BJ (cell line): ENCODE results near the gene PPP2R5D. TPM values are rescaled to one million over a fixed set of nuclear protein-coding genes. Genes with fewer than 3 reads are reported as not detected.

Source experiments
- CTCF ChIA-PET: fragments of 350-600 bp; formaldehyde crosslinking; extraction: SDS; loops from one replicate; lab custom pipeline; 2021; ENCODE audit warnings: antibody characterized with exemption, inconsistent platforms; lab: Yijun Ruan, JAX
- POLR2A ChIA-PET: fragments of 300-600 bp; sonication (Branson Sonifier 250); formaldehyde crosslinking; extraction: SDS; loops from one replicate; lab custom pipeline; 2021; ENCODE audit warnings: antibody characterized with exemption; lab: Charles Lee
- DNase-seq: peaks from one replicate; pipeline ENCODE4 v3.0.0-alpha.2; 2011; ENCODE audit warnings: low read depth
- H3K27me3 ChIP-seq: 2 replicates; pipeline ENCODE4 v1.6.0; 2011; ENCODE audit warnings: low read length; ENCODE audit not compliant: control insufficient read depth, insufficient read depth
- H3K36me3 ChIP-seq: 2 replicates; pipeline ENCODE4 v1.5.1; 2011; ENCODE audit warnings: low read length; ENCODE audit not compliant: control insufficient read depth, insufficient read depth
- H3K4me3 ChIP-seq: 2 replicates; pipeline ENCODE4 v1.5.1; 2011; ENCODE audit warnings: low read depth, mild to moderate bottlenecking, control low read depth, low read length
- polyA plus RNA-seq: library from polyadenylated mRNA; depleted of rRNA; stranded (reverse); fragments of >200 nt; gene quantifications from 2 replicates; pipeline ENCODE4 v1.2.3, GENCODE V29; 2011
- TF ChIP-seq, protein P1 (sequence below): IDR thresholded peaks from 2 replicates; pipeline ENCODE4 v1.5.1; 2011; ENCODE audit warnings: low read depth, mild to moderate bottlenecking, control low read depth, inconsistent platforms, low read length, moderate library complexity; ENCODE audit not compliant: insufficient read depth

PPP2R5D gene
- polyA plus RNA-seq, 1 experiment, result 61.8 TPM

DNA sequence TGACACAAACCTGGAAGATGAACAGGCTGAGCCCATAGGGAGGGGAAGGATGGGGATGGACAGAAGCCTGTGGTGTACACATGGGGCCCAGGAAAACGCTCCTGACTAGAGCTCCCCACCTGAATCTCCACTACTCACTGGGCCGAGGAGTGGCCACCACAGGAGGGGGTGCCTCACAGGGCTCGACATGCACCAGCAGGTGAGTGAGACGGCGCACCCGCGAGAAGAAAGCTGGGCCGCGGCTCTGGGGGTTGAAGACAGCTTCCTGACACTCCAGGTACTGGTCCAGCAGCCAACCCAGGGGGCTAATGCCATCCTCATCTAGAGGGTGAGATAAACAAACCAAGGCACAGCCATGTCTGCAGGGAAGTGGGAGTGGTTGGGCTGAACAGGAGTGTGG lies 58.9 kb downstream of the PPP2R5D start:
- H3K36me3 ChIP-seq, result peaks cover 50% of the 10 kb centered on the region
- POLR2A ChIA-PET, result no interaction called here
- H3K4me3 ChIP-seq, result no peak overlapping the region
- no peaks in the 10 kb centered on the region for H3K27me3 ChIP-seq
- TF ChIP-seq, protein P1, sequence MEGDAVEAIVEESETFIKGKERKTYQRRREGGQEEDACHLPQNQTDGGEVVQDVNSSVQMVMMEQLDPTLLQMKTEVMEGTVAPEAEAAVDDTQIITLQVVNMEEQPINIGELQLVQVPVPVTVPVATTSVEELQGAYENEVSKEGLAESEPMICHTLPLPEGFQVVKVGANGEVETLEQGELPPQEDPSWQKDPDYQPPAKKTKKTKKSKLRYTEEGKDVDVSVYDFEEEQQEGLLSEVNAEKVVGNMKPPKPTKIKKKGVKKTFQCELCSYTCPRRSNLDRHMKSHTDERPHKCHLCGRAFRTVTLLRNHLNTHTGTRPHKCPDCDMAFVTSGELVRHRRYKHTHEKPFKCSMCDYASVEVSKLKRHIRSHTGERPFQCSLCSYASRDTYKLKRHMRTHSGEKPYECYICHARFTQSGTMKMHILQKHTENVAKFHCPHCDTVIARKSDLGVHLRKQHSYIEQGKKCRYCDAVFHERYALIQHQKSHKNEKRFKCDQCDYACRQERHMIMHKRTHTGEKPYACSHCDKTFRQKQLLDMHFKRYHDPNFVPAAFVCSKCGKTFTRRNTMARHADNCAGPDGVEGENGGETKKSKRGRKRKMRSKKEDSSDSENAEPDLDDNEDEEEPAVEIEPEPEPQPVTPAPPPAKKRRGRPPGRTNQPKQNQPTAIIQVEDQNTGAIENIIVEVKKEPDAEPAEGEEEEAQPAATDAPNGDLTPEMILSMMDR, result no peak
- DNase-seq, result no peak
- CTCF ChIA-PET, result no interaction called here

- POLR2A ChIA-PET, result interaction anchor here (1.2 kb wide), 1 partner anchor 8 kb away, joined by 4 read pairs; the partner anchor contains the start of gene CUL7
- TF ChIP-seq, protein P1, result no peak
- Histone ChIP-seq H3K27me3 (no peaks in the 10 kb centered on the region), H3K36me3 (peaks cover 50% of the 10 kb centered on the region), H3K4me3 (no peak overlapping the region)
- CTCF ChIA-PET, result interaction anchor here (0.6 to 1.3 kb wide), 2 partner anchors 9 to 143 kb away, joined by 3 to 4 read pairs; no protein-coding TSS in a partner anchor
- DNase-seq, result no peak
Measured at GRCh38 chr6:43045371-43045930, 61.1 kb downstream of the PPP2R5D start.

DNA sequence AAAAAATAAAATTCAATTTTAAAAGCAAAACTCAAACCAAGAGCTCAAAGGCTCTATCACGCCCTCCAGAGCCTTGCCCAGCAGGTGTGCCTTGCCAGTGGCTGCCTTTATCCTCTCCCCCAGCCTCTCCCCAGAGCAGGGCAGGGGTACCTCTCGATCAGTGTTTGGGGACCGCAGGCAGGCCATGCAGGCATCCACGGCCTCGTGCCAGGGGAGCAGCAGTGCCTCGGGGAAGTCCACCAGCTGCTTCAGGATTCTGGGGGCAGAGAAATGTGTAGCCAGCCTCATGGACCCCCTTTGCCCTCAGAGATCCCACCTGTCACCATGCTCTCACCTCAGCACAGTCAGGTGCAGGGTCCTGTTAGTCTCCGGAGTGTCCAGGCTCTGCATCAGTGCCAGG lies 63.6 kb downstream of the PPP2R5D start:
- Histone ChIP-seq H3K36me3 (peaks cover 42% of the 10 kb centered on the region), H3K27me3 (no peaks in the 10 kb centered on the region), H3K4me3 (no peak overlapping the region)
- POLR2A ChIA-PET, result no interaction called here
- DNase-seq, result no peak
- TF ChIP-seq, protein P1, result no peak
- CTCF ChIA-PET, result interaction anchor here (0.6 to 1.3 kb wide), 2 partner anchors 21 to 272 kb away, joined by 3 to 5 read pairs; no protein-coding TSS in a partner anchor

DNA sequence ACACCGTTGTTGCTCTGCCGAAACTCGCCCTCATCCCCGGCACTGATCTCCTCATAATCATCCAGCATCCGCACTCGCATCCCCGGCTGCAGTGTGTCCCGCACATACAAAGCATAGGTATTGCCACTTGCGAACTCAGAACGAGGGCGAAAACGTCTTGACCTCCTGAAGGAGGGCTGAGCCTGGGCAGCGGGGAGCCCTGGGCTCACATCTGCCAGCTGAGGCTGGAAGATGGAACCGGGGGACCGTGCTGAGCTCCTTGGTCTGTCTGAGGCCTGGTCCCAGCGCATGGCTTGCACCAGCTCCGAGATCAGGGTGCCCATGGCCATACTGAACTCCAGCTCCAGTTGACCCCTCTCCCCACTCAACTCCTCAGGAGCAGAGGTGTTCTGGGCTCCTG lies 66.6 kb downstream of the PPP2R5D start:
- Histone ChIP-seq H3K4me3 (no peak overlapping the region), H3K27me3 (no peaks in the 10 kb centered on the region), H3K36me3 (peaks cover 28% of the 10 kb centered on the region)
- ChIA-PET POLR2A (no interaction called here), CTCF (no interaction called here)
- no peak for DNase-seq
- TF ChIP-seq, protein P1, result no peak

- no peaks in the 10 kb centered on the region for H3K27me3 ChIP-seq
- ChIA-PET CTCF (interaction anchor here (3.1 kb wide), 1 partner anchor 91 kb away, joined by 12 read pairs; no protein-coding TSS in a partner anchor), POLR2A (no interaction called here)
- TF ChIP-seq, protein P1, result no peak
- H3K36me3 ChIP-seq, result peaks cover 16% of the 10 kb centered on the region
- H3K4me3 ChIP-seq, result peak overlapping the region; percentile 78
- DNase-seq, result no peak
Measured at GRCh38 chr6:43052225-43052841, 68.0 kb downstream of the PPP2R5D start.
